HG02970 (cell line): ENCODE data around the gene EEF2K.

Experiments
- ATAC-seq: cut with Tn5 transposase; IDR thresholded peaks from one replicate; pipeline ENCODE4 v1.9.1; 2021; ENCODE audit warnings: mild to moderate bottlenecking, moderate library complexity, moderate number of reproducible peaks; ENCODE audit not compliant: unreplicated experiment, low FRiP score

Gene EEF2K

GRCh38 chr16:22325598-22326368, 119.7 kb downstream of the EEF2K start:
- no peak for ATAC-seq

- ATAC-seq: no peak
Measured at GRCh38 chr16:22326369-22326652, 120.2 kb downstream of the EEF2K start.

GRCh38 chr16:22326771-22327445, 120.8 kb downstream of the EEF2K start:
- no peak for ATAC-seq

- ATAC-seq: no peak
Measured at GRCh38 chr16:22327446-22327775, 121.3 kb downstream of the EEF2K start.

- ATAC-seq: no peak
Measured at GRCh38 chr16:22328081-22328725, 122.1 kb downstream of the EEF2K start.

- no peak for ATAC-seq
Measured at GRCh38 chr16:22329199-22329695, 123.2 kb downstream of the EEF2K start.

- no peak for ATAC-seq
Measured at GRCh38 chr16:22330326-22330725, 124.2 kb downstream of the EEF2K start.

GRCh38 chr16:22333457-22333994, 127.4 kb downstream of the EEF2K start:
- no peak for ATAC-seq

- ATAC-seq: no peak
Measured at GRCh38 chr16:22335668-22336246, 129.7 kb downstream of the EEF2K start.

GRCh38 chr16:22336581-22336980, 130.5 kb downstream of the EEF2K start:
- ATAC-seq: no peak

GRCh38 chr16:22337045-22337444, 131.0 kb downstream of the EEF2K start:
- no peak for ATAC-seq

- ATAC-seq: no peak
Measured at GRCh38 chr16:22337849-22338635, 132.0 kb downstream of the EEF2K start.
